Left renal pelvis (tissue), 4 donors: Measurements from ENCODE around the gene LRP5. TPM values are rescaled to one million over a fixed set of nuclear protein-coding genes. Genes with fewer than 3 reads are reported as not detected.

Experiments
- DNase-seq, 4 donors: peaks; one replicate each; pipeline ENCODE4 v3.0.0-alpha.2; 2013; ENCODE audit warnings: low read depth in 4 of 4, low spot score in 3 of 4
- polyA plus RNA-seq, 4 donors: library from polyadenylated mRNA; unstranded; fragments of 120-200 nt; gene quantifications; one replicate each; pipeline ENCODE4 v1.2.1, GENCODE V29; 2013; ENCODE audit not compliant: insufficient read length in 4 of 4

The LRP5 gene
- polyA plus RNA-seq, 4 donors, result 30.2 to 62.1 (median 38.7) TPM

GRCh38 chr11:68406324-68407313, 94.2 kb downstream of the LRP5 start:
- DNase-seq, result no peak

- DNase-seq, result no peak
Measured at GRCh38 chr11:68408512-68408911, 96.1 kb downstream of the LRP5 start.

- no peak for DNase-seq
Measured at GRCh38 chr11:68409748-68410344, 97.5 kb downstream of the LRP5 start.

- no peak for DNase-seq
Measured at GRCh38 chr11:68411501-68411991, 99.2 kb downstream of the LRP5 start.

DNA sequence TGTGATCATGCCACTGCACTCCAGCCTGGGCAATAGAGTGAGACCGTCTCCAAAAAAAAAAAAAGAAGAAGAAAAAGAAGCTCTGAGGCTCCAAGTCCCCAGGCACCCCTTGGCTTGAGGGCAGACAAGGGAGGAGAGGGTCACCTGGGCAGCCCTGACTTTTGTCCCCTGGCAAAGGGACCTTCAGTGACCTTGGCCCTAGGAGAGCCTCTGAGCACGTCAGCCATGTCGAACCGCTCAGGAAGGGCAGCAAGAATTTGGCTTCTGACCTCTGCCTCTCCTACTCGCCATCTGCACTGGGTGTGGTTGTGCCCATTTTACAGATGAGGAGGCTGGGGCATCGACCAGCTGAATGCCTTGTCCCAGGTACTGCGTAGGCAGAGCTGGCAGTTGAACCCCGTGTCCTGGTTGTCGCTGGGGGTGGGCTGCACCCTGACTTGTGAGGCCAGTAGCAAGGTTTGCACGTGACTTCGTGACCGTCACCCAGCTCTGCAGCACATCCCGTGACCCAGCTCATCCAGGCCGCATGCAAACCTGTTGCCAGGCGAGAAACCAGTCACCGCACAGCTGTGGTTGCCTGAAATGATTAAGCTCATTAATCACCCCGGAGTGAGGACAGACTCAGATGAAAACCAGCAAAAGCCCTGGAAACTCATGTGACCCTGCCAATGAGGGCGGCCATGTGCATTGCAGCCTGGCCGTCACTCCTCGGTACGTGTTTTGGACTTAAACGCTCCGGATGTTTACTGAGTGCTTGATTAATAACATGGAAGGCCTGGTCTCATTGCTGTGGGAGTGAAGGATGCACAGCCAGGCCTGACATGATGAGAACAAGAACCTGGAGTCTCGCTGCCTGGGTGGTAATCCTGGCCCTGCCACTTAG, 100.4 kb downstream of the LRP5 start:
- no peak for DNase-seq

DNA sequence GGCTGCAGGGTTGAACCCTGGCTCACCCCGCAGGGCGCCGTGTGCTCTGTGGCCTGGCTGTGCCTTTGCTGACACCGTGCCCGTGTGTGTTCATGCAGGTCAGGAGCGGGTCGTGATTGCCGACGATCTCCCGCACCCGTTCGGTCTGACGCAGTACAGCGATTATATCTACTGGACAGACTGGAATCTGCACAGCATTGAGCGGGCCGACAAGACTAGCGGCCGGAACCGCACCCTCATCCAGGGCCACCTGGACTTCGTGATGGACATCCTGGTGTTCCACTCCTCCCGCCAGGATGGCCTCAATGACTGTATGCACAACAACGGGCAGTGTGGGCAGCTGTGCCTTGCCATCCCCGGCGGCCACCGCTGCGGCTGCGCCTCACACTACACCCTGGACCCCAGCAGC, 101.2 kb downstream of the LRP5 start:
- DNase-seq, result no peak

GRCh38 chr11:68414496-68415221, 102.3 kb downstream of the LRP5 start:
- DNase-seq, result no peak

DNA sequence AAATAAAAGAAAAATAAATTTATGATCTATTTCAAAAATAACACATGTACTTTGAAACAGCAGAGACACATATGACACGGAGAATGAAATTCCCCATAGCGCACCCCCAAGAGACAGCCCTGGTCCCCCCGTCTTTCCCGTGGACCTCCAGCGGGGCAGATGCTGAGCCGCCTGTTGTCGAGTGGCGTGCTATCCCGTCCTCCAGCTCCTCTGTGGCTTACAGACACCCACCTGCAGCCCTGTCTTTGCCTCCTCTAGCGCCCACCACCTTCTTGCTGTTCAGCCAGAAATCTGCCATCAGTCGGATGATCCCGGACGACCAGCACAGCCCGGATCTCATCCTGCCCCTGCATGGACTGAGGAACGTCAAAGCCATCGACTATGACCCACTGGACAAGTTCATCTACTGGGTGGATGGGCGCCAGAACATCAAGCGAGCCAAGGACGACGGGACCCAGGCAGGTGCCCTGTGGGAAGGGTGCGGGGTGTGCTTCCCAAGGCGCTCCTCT, 103.7 kb downstream of the LRP5 start:
- DNase-seq, result no peak

- DNase-seq, result no peak
Measured at GRCh38 chr11:68418648-68419047, 106.3 kb downstream of the LRP5 start.

- DNase-seq, result no peak
Measured at GRCh38 chr11:68420171-68420570, 107.8 kb downstream of the LRP5 start.

- no peak for DNase-seq
Measured at GRCh38 chr11:68423481-68423880, 111.1 kb downstream of the LRP5 start.

DNA sequence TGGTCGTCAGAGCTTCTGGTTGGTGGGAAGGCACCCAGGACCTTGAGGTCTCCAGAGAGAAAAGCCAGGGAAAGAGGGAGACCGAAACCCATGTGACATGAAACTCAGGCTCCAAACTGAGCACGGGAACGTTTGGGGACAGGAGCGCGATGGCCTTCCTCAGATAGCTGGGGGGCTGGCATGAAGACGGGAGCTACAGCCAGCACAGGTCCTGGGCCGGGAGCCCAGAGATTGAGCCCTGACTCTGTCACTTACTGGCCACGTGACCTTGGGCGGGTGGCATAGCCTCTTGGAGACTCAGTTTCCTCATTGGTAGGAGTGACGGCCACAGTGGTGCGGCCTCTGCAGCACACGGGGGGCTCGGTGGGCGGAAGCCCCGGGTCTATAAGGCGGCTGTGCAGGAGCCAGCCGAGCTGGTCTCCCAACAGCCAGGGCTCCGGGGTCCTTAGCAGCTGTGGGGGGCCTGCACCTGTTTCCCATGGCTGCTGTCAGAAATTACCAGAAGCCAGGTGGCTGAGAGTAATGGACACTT, 111.8 kb downstream of the LRP5 start:
- DNase-seq, result no peak

GRCh38 chr11:68424981-68425865, 112.8 kb downstream of the LRP5 start:
- no peak for DNase-seq

DNA sequence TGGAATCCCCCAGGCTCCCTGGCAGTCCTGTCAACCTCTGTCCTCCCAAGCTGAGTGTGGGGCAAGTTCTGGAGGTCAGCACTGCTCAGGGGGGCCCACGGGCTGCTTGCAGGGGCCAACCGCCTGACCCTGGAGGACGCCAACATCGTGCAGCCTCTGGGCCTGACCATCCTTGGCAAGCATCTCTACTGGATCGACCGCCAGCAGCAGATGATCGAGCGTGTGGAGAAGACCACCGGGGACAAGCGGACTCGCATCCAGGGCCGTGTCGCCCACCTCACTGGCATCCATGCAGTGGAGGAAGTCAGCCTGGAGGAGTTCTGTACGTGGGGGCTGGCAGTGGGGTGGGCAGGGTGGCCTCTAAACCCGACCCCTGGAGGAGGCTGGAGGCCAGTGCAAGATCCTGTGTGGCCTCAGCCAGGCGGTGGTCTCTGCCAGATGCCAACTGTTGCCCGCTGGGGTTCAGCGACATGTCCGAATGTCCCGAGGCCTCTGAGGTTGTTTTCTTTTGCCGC, 113.5 kb downstream of the LRP5 start:
- no peak for DNase-seq

DNA sequence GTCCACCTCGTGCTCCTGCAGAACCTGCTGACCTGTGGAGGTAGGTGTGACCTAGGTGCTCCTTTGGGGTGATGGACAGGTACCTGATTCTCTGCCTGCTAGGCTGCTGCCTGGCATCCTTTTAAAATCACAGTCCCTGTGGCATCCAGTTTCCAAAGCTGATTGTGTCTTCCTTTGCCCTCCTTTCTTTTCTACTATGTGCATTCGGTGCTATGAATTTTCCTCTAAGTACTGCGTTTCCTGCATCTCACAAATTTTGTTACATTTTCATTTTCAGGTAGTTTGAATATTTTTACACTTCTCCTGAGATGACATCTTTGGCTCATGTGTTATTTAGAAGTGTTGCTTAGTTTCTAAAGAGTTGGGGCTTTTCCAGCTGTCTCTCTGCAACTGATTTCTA, 117.3 kb downstream of the LRP5 start:
- DNase-seq, result no peak

- DNase-seq, result no peak
Measured at GRCh38 chr11:68430384-68430783, 118.0 kb downstream of the LRP5 start.

- no peak for DNase-seq
Measured at GRCh38 chr11:68430801-68431200, 118.4 kb downstream of the LRP5 start.

- no peak for DNase-seq
Measured at GRCh38 chr11:68431984-68432645, 119.7 kb downstream of the LRP5 start.
